ENCODE data around the gene KNOP1. TPM values are rescaled to one million over a fixed set of nuclear protein-coding genes. Genes with fewer than 3 reads are reported as not detected.

The KNOP1 gene
- total RNA-seq, result 6.5 and 10.4 TPM in 2 replicates

GRCh38 chr16:19717741-19718623 is at the start of gene KNOP1, which contains the start of gene IQCK:
Gene KNOP1 (minus strand): TSS chr16:19718227. CDS start chr16:19715035, 3,192 bp downstream.
Gene IQCK (plus strand): TSS chr16:19718271. CDS start chr16:19718307, 36 bp downstream.

Other genes starting within 250 kb of the KNOP1 start
- 52.7 and 61.5 TPM in 2 replicates for gene GDE1, start 196.1 kb downstream of the KNOP1 start, total RNA-seq
- gene CCP110, start 194.3 kb downstream of the KNOP1 start, total RNA-seq, result 13.4 and 13.5 TPM in 2 replicates
- 44.9 and 48.2 TPM in 2 replicates for gene VPS35L, start 162.5 kb downstream of the KNOP1 start, total RNA-seq
- gene IQCK, start within 50 bp of the KNOP1 start, total RNA-seq, result 4.6 and 4.8 TPM in 2 replicates
- 2.7 and 7.3 TPM in 2 replicates for gene GPRC5B, start 166.6 kb upstream of the KNOP1 start, total RNA-seq

All from smooth muscle cell of the pulmonary artery (primary cell).